Fibroblast of peridontal ligament (primary cell): ENCODE measurements around the gene ADGRG2.

Experiments
- DNase-seq: peaks from one replicate; pipeline ENCODE4 v3.0.0-alpha.2; 2010; ENCODE audit errors: extremely low read depth

Gene ADGRG2, protein sequence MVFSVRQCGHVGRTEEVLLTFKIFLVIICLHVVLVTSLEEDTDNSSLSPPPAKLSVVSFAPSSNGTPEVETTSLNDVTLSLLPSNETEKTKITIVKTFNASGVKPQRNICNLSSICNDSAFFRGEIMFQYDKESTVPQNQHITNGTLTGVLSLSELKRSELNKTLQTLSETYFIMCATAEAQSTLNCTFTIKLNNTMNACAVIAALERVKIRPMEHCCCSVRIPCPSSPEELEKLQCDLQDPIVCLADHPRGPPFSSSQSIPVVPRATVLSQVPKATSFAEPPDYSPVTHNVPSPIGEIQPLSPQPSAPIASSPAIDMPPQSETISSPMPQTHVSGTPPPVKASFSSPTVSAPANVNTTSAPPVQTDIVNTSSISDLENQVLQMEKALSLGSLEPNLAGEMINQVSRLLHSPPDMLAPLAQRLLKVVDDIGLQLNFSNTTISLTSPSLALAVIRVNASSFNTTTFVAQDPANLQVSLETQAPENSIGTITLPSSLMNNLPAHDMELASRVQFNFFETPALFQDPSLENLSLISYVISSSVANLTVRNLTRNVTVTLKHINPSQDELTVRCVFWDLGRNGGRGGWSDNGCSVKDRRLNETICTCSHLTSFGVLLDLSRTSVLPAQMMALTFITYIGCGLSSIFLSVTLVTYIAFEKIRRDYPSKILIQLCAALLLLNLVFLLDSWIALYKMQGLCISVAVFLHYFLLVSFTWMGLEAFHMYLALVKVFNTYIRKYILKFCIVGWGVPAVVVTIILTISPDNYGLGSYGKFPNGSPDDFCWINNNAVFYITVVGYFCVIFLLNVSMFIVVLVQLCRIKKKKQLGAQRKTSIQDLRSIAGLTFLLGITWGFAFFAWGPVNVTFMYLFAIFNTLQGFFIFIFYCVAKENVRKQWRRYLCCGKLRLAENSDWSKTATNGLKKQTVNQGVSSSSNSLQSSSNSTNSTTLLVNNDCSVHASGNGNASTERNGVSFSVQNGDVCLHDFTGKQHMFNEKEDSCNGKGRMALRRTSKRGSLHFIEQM

DNA sequence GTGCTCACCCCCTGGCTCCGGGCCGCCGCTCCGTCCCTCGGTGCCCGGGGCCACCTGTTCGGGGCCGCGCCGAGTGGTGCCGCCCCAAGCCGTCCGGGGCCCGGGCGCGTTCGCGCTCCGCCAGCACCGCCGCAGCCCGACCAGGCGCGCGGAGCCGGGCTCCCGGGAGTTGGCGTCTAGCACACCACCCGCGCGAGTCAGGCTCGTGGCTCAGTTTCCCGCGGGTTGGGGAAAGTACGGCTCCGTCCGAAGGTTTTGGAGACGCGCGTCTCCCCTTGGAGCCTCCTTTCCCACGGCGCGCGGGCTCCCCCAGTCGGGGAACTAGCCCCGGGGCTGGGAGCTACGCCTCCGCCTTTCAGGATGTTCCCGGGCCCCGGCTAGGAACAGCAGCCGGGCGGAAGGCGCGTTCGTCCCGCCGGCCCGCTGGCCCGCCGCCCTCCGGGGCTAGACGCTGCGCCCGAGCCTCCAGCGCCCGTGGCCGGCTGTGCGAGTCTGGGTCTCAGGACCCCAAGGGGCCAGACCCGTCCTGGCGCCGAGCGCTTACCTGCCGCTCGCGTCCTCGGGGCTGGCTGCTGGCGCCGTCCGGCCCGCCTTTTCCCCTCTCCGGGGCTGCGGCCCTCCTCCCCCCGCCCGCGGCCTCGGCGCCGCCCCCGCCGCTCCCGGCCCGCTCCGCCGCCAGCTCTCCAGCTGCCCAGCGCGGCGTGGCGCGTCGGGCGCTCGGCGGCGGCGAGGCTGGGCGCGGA lies at the start of gene ADGRG2:
Gene ADGRG2 (minus strand): TSS at position 571 of the 743 bp plus-strand sequence. CDS start 53,634 bp downstream, outside the sequence.
- DNase-seq = peak; percentile 7

DNA sequence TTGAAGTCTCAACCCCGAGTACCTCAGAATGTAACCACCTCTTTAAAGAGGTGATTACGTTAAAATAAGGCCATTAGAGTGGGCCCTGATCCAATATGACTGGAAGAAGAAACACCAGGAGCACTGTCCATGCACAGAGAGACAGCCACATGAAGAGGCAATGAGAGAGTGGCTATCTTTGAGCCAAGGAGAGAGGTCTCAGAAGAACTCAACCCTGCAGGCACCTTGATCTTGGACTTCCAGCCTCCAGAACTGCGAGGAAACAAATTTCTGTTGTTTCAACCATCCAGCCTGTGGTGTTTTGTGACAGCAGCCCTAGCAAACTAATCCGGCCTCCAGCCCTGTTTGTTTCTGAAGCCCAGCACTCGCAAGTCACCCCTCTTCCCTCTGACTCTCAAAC lies 46.3 kb upstream of the ADGRG2 start:
- no peak for DNase-seq

DNA sequence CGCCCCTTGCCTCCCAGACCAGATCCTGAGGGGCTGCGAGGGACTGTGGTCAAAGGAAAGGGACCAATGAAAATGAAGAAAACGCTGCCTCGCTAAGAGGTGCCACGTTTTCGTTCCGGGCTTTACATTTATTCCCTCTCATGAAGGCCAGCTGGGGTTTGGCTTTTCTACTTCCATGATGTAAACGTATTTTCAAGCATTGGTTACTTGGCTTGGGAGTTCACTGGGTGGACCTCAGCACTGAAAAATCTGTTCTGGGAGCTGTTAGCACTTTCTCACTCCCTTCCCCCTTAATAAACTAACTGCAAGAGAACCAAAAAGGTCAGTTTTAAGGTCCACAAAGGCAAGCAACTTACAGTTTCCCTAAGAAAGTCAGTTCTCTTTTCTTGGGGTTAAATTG lies 40.6 kb upstream of the ADGRG2 start:
- DNase-seq = no peak

DNA sequence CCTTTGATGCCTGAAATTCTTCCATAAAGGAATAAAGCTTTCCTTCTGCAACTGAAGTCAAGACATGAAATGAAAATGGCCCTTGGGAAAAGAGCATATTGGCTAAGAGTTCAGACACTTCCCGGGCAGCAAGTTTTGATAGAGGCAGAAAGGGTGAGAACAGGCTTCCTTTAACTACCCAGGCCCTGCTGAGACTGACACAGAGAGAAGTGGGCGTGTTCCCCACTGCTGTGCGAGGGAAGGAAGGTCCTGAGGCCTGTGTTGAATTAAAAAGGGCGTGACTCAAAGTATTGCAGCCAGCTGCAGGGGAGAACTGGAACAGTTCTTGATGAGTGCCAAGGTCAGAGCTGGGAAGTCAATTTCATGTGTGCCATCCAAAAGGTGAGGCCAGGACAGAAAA lies 33.9 kb upstream of the ADGRG2 start:
- DNase-seq = peak; percentile 13

DNA sequence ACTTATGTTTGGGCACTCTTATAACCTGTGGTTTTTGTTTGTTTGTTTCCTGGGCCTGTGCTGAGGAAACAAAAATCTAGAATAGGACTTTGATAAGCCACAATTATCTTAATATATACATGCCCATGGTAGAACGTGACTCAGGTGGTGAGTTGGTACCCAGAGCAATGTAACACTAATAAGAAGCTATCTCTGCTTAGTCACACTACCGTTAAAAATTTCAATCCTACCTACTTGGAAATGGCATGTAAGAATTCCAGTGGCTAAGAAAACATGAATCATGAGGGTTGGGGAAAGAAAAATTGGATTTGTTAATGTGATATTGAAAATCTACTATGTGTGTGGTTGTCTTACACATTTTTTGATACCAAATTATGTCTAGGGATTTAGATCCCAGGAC lies 30.5 kb upstream of the ADGRG2 start:
- no peak for DNase-seq

DNA sequence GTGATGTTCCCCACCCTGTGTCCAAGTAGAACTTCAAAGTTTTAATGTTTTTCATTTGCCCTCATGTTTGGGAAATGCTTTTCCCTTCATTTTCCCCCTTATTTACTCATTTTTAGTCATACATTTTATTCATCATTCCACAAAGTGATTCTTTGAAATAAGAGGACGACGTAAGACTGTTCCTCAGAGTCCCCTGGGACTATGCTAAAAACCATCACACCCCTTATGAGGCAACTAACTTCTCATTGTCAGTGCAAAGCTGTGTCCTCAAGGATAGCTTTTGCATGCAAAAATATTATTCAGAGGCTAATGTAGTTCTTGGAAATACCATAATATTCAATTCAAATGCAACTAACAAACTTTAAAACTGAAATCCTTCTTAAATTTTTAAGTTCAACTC lies 14.8 kb upstream of the ADGRG2 start:
- DNase-seq = no peak

DNA sequence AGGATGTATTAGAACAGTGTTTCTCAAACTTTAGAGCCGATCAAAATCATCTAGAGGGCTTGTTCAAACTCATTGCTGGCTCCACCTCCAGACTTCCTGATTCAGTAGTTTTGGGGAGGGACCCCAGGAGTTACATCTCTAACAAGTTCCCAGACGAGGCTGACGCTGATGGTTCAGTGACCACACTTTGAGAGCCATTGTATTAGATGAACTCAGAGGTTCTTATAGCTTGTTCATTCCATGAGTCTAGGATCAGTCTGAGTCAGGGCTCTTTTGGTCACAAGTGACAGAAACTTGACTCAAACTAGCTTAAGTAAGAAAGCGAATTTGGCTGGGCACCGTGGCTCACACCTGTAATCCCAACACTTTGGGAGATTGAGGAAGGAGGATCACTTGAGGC lies 11.5 kb upstream of the ADGRG2 start:
- DNase-seq = no peak

DNA sequence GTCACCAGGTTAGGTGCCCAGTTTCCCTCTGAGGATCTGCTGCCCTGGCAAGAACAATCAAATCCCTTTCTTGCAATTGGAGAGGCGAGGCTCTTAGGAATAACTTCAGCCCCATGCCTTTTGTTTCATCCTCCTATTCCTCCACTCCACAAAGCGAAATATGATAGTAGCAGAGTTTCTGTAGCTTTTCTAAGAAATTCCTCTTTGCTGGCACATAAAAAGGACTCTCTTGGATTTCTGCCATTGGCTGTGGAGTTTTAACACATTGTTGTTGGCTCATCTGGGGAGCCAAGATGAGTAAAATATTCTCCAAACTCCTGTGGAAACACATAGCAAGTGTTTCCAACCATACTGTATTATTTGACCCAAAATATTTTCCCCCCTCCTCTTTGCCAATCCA lies 11.0 kb upstream of the ADGRG2 start:
- peak; percentile 27 for DNase-seq

DNA sequence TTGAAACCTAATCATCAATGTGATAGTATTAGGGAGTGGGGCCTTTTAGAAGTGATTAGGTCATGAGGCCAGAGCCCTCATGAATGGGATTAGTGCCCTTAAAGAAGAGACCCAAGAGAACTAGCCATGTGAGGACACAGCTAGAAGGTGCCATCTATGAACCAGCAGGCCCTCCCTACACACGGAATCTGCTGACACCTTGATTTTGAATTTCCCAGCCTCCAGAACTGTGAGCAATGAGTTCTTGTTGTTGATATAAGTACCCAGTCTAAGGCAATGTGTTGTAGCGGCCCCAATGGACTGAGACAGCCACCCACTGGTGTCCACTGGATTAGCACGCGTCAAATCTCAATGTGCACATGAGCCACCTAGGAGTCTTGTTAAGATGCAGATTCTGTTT lies 8.4 kb upstream of the ADGRG2 start:
- no peak for DNase-seq

DNA sequence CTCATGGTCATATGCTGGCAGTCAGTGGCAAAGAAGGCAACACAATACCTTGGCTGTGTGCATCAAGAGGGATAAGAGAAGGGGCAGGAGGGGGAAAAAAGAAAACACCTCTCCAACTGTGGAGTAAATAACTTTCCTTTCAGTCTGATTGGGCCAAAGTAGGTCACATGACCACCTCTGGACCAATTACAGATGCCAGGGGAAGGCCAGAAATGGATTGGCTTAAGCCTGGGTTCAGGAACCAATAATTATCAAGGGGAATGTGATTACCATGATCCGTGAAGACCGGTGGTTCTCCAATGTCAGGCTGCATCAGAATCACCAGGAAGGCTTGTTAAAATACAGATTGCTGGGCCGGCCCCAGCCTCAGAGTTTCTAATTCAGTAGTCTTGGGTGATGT lies 7.4 kb upstream of the ADGRG2 start:
- DNase-seq = no peak

DNA sequence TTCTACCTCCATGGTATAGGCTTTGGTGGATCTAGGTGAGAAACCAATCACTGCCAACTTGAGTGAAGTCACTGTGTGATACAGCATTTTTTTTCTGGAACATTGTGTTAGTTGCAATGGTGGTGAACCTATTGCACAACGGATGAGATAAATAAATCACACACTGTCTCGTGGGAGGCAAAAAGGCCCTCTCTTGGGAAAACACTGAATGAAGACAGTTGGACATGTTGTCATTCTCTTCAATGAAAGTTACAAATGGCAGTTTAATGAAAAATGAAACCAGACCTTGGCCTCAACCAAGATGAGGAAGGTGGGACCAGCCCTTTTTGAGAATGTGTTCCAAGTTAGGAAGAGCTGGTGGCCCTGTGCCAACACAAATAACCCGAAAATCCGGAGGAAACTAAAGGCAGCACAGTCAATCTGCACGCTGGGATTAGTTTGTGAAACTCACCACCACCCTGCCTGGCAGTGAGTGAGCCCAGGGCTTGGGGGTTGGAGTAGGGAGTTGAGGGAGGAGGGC lies 5.4 kb upstream of the ADGRG2 start:
- DNase-seq = peak; percentile 4

DNA sequence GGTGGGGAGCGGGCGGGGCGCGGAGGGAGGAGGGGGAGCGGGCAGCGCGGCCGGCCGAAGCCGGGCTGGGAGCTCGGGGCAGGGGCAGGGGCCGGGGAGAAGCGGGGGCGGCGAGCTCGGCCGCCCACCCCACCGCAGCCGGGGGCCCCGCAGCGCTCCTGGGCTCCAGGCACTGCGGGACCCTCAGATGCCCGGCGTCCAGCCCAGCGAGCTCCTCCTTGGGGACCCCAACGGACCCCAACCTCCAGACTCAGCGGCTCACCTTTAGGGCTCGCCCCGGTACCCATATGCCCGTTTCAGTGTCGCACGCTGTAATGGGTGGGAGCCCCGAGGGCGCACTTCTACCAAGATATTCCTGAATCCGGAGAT lies 357 bp upstream of the ADGRG2 start:
- no peak for DNase-seq

DNA sequence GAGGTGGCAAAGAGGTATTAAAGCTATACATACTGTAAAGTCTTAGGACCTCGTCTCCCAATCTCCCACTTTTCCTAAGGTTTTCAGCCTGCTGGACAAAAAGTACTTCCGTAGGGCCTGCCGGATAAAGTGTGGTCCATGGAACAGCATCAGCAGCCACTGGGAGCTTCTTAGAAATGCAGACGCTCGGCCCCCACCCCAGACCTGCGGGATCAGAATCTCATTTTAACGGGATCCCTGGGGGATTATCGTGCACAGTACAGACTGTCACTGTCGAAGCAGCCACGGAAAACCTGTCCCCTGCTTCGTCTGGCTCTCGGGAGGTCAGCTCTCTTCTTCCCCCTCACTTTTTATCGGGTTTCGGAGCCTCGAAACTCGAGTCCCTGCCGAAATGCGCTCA lies 802 bp downstream of the ADGRG2 start:
- DNase-seq = no peak

DNA sequence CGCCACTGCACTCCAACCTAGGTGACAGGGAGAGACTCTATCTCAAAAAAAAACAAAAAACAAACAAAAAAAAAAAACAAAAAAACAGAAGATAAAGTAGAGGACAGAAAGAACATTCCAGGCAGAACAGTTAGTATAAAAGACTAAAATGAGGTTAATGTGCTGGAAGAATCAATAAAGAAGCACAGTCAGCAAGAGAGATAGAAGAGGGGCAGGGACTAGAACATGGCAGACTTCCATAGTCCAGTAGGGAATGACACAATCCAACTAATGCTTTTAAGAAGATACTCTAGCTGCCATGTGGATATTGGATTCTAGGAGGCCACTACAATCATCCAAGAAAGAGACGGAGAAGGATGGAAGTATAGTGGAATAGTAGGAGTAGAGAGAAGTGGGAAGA lies 11.6 kb downstream of the ADGRG2 start:
- DNase-seq = no peak

DNA sequence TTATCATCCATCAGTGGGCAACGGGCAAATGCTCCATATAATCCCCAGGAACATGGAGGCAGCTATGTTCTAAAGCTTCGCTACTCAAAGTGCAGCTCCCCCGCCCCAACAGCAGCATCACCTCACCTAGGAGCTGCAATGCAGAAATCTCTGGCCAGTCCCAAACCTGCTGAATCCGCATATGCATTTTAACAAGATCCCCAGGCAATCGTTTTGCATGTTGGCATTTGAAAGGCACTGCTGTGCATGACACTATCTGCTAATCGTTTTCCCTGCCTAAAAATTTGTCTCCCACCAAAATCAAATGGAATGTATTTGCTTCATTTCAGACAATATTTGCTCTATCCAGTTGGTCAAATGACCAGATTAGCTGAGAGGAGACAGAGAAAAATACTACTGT lies 15.2 kb downstream of the ADGRG2 start:
- DNase-seq = no peak

DNA sequence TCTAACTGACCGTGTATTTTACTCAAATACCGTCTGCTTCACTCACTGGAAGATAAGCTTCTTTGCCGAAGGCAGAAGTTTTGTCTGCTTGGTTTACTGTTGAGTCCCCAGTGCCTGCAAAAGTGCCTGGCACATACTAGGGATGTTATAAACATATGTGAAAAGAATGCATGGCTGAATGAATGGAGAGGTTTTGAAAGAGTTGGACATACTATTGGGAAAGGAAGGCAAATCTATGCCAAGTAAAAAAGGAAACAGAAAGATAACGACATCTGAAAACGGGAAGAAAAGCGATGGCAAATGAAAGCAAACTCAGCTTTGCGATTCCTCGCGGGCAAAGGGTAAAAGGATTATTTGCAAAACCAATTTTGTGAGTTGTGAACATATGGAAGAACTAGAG lies 21.7 kb downstream of the ADGRG2 start:
- DNase-seq = no peak

DNA sequence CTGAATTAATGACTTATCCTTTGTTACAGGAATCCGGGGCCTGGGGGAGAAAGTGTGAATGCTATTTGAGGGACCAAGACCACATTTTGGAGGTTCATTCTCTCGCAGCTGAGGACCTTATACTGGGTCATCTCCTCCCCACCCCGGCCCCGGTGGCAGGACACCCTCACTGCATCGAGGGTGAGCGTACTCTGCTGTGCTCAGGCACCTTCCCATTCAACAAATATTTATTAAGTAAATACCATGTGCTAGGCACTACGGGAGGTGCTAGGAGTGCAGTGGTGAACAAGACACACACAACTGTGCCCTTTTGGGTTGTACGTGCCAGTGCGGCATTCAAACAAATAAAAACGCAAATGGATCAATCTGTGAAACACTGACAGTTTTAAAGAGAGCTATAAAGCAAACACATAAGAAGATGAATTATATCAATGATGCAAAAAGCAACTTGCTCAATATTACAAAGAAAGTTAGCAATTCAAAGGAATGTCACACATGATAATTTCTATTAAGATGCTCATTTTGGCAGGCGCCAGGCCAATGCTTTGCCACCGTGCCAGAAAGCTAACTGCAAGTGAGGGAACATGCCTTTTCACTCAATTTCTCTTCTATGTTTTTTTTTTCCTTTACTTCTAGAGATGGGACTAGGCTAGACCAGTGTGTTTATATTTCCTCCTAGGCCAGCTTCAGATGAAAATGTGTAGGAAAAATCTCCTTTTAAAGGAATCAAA lies 24.6 kb downstream of the ADGRG2 start:
- no peak for DNase-seq

DNA sequence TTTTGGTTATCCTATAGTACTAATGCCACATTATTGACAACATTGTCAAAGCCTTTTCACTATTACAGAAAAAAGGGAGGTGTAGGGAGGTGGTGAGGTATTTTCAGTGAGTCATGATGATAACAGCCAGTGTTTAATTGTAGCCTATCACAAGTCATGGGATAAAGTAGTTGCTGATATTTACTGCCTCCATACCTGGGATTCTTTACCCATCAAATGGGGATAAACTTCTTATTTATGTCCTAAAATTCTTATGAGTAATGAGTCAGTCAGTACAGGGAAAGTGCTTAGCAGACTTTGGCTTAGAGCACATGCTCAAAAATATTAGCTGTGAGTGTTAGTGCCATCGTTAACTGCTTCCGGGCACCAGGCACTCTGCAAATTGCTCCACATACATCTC lies 25.7 kb downstream of the ADGRG2 start:
- DNase-seq = no peak

DNA sequence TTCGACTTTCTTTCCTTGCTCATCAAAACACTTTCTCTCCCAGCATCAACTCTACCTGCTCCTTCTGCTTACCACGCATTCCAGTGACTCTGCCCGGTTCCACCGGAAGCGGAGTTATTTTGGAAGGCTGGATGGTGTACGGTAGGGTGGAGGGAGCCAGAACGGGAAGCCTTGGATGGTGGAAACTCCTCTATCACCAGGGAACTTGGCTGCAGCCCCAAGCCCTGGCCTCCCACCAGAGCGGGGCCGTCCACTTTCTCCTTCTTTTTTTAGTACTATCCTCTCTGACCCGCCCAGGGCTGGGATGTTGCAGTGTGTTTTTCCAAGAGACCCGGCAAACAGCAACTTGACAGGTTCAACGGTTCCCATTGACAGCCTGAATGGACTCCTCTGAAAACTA lies 27.6 kb downstream of the ADGRG2 start:
- no peak for DNase-seq

DNA sequence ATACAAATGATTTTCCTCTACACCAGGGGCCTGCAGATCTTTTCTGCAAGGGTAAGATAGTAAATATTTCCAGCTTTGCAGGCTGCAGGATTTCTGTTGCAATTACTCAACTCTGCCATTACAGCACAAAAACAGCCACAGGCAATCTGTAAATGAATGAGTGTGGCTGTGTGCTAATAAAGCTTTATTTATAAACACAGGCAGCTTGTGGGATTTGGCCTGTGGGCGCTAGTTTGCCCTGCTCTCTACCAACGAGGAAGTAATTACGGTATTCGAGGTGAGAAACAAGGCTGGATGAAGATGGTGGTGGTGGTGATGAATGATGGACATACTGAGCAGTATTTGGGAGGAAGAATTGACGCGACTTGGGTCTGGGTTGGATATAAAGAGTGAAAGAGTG lies 30.7 kb downstream of the ADGRG2 start:
- DNase-seq = no peak

DNA sequence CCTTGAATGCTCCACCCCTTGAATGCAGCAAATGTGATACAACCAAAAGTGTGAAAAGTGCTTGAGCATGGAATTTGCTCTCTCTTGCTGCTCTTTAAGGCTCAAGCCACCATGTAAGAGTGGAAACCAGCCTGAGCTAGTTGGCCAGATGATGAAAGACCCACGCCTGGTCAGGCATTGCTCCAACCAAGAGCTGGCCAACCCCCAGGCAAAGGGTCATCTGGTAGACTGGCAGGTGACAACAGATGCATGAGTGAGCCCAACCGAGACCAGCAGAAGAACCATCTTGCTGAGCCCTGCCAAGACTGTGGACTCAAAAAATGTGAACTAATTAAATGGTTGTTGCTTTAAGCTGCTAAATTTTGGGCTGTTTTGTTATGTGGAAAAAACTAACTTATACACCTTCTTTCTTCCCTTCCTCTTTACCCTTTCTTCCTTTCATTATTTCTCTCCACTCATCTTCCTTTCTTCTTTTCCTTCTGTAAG lies 32.7 kb downstream of the ADGRG2 start:
- no peak for DNase-seq
